Measurements from ENCODE around the gene RASA2.

Gene RASA2

DNA sequence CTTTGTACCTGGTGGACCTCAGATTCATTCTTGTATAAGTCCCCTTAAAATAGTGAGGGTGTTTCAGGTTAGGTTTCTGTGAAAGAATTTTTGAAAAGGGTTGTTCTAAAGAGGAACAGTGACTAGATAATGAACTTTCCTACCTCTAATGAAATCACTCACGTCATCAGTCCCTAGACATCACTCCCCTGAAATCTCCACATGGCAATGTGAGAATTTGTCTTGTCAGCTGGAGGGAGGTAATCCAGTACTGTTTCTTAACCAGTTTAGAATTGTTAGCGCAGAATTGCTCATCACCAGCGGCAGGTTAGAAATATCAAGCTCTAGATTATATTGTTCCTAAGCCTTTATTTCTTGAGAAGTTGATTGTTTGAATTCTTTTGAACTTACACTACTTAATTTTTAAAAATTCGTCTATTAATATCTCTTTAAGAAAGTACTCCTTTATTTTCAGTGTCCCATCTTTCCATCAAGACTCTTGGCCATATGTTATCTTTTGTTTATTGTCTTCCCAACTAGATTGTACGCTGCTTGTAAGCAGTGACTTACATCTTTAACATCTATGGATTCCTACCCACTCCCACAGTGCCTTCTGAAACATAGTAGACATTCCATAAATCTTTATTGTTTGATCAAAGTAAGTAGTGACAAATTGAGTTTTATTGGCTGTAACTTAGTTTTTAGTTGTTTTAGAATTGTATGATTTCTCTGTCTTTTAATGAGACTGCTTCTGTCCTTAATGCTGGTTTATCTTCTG is 52.8 kb downstream of the RASA2 start:
- no peak overlapping the region for H3K4me3 ChIP-seq (ENCODE audit: low read depth in 1 of 2, low read length in 2 of 2)
- no peak overlapping the region for H3K27ac ChIP-seq (ENCODE audit: low read length)
- H3K36me3 ChIP-seq (ENCODE audit: control insufficient read depth in 1 of 2, insufficient read depth in 2 of 2, low read length in 2 of 2) = peaks cover 0 to 27% of the 10 kb centered on the region in 2 donors
- no peaks in the 10 kb centered on the region for H3K27me3 ChIP-seq (ENCODE audit: low read depth, low read length)
- H3K9me3 ChIP-seq (ENCODE audit: control insufficient read depth in 1 of 2, low read length in 2 of 2) = peaks cover 3 to 5% of the 10 kb centered on the region in 2 donors
- H3K4me1 ChIP-seq (ENCODE audit: control insufficient read depth in 1 of 2, insufficient read depth in 2 of 2, low read length in 2 of 2) = no peaks in the 10 kb centered on the region

GRCh38 chr3:141540531-141540930 is 53.7 kb downstream of the RASA2 start:
- Histone ChIP-seq H3K36me3 (ENCODE audit: control insufficient read depth in 1 of 2, insufficient read depth in 2 of 2, low read length in 2 of 2) (peaks cover 0 to 26% of the 10 kb centered on the region in 2 donors), H3K4me3 (ENCODE audit: low read depth in 1 of 2, low read length in 2 of 2) (no peak overlapping the region), H3K4me1 (ENCODE audit: control insufficient read depth in 1 of 2, insufficient read depth in 2 of 2, low read length in 2 of 2) (no peaks in the 10 kb centered on the region)

DNA sequence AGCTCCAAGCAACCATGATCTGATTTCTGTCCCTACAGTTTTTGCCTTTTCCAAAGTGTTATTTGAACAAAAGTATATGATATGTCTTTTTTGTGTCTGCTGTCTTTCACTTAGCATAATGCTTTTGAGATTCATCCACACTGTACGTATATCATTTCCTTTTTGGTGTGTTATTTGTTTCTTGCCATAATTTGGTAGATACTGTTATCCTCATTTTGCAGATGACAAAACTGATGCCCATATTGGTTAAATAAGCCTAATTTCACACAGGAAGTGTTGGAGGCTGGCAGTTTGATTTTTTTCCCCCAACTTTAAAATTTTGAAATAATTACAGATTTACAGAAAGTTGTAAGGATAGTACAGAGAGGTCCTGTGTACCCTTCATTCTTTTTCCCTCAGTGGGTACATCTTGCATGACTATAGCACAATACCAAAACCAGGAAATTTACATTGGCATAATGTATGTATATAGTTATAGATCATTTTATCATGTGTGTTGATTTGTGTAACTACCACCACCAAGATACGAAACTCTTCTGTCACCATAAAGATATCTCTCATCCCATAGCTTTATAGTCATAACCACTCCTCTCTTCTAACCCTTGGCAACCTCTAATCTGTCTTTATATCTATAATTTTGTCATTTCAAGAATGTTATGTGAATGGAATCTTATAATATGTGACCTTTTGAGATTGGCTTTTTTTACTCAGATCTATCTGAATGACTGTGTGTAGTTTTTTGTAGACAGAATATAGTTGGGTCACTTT is 55.6 kb downstream of the RASA2 start:
- no peak overlapping the region for H3K4me3 ChIP-seq (ENCODE audit: low read depth in 1 of 2, low read length in 2 of 2)
- H3K27ac ChIP-seq (ENCODE audit: low read length) = no peak overlapping the region
- H3K27me3 ChIP-seq (ENCODE audit: low read depth, low read length) = no peaks in the 10 kb centered on the region
- H3K9me3 ChIP-seq (ENCODE audit: control insufficient read depth in 1 of 2, low read length in 2 of 2) = peaks cover 5 to 7% of the 10 kb centered on the region in 2 donors
- H3K36me3 ChIP-seq (ENCODE audit: control insufficient read depth in 1 of 2, insufficient read depth in 2 of 2, low read length in 2 of 2) = peaks cover 0 to 20% of the 10 kb centered on the region in 2 donors
- no peaks in the 10 kb centered on the region for H3K4me1 ChIP-seq (ENCODE audit: control insufficient read depth in 1 of 2, insufficient read depth in 2 of 2, low read length in 2 of 2)

More at GRCh38 chr3:141540531-141540930, 53.7 kb downstream of the RASA2 start:
- H3K27ac ChIP-seq (ENCODE audit: low read length) = no peak overlapping the region
- peaks cover 3 to 5% of the 10 kb centered on the region in 2 donors for H3K9me3 ChIP-seq (ENCODE audit: control insufficient read depth in 1 of 2, low read length in 2 of 2)
- H3K27me3 ChIP-seq (ENCODE audit: low read depth, low read length) = no peaks in the 10 kb centered on the region

GRCh38 chr3:141542989-141543388 is 56.2 kb downstream of the RASA2 start:
- no peak overlapping the region for H3K4me3 ChIP-seq (ENCODE audit: low read depth in 1 of 2, low read length in 2 of 2)
- no peak overlapping the region for H3K27ac ChIP-seq (ENCODE audit: low read length)
- H3K27me3 ChIP-seq (ENCODE audit: low read depth, low read length) = no peaks in the 10 kb centered on the region
- no peaks in the 10 kb centered on the region for H3K4me1 ChIP-seq (ENCODE audit: control insufficient read depth in 1 of 2, insufficient read depth in 2 of 2, low read length in 2 of 2)
- peaks cover 5 to 7% of the 10 kb centered on the region in 2 donors for H3K9me3 ChIP-seq (ENCODE audit: control insufficient read depth in 1 of 2, low read length in 2 of 2)
- H3K36me3 ChIP-seq (ENCODE audit: control insufficient read depth in 1 of 2, insufficient read depth in 2 of 2, low read length in 2 of 2) = peaks cover 0 to 20% of the 10 kb centered on the region in 2 donors

DNA sequence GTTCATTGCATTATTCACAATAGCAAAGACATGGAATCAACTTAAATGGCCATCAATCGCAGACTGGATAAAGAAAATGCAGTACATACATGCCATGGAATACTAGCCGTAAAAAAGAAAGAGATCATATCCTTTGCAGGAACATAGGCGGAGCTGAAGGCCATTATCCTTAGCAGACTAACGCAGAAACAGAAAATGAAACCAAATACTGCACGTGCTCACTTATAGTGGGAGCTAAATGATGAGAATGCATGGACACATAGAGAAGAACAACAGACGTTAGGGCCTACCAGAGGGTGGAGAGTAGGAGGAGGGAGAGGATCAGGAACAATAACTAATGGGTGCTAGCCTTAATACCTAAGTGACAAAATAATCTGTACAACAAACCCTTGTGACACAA is 57.9 kb downstream of the RASA2 start:
- Histone ChIP-seq H3K27ac (ENCODE audit: low read length) (no peak overlapping the region), H3K36me3 (ENCODE audit: control insufficient read depth in 1 of 2, insufficient read depth in 2 of 2, low read length in 2 of 2) (peaks cover 0 to 20% of the 10 kb centered on the region in 2 donors)

GRCh38 chr3:141546081-141546480 is 59.3 kb downstream of the RASA2 start:
- Histone ChIP-seq H3K27me3 (ENCODE audit: low read depth, low read length) (no peaks in the 10 kb centered on the region), H3K36me3 (ENCODE audit: control insufficient read depth in 1 of 2, insufficient read depth in 2 of 2, low read length in 2 of 2) (peaks cover 3 to 30% of the 10 kb centered on the region in 2 donors), H3K27ac (ENCODE audit: low read length) (no peak overlapping the region), H3K4me1 (ENCODE audit: control insufficient read depth in 1 of 2, insufficient read depth in 2 of 2, low read length in 2 of 2) (no peaks in the 10 kb centered on the region), H3K4me3 (ENCODE audit: low read depth in 1 of 2, low read length in 2 of 2) (no peak overlapping the region), H3K9me3 (ENCODE audit: control insufficient read depth in 1 of 2, low read length in 2 of 2) (peaks cover 5 to 7% of the 10 kb centered on the region in 2 donors)

More for the DNA sequence above, 57.9 kb downstream of the RASA2 start:
- Histone ChIP-seq H3K4me3 (ENCODE audit: low read depth in 1 of 2, low read length in 2 of 2) (peak overlapping the region in 1 of 2 donors; percentile 11), H3K9me3 (ENCODE audit: control insufficient read depth in 1 of 2, low read length in 2 of 2) (peaks cover 5 to 7% of the 10 kb centered on the region in 2 donors), H3K27me3 (ENCODE audit: low read depth, low read length) (no peaks in the 10 kb centered on the region), H3K4me1 (ENCODE audit: control insufficient read depth in 1 of 2, insufficient read depth in 2 of 2, low read length in 2 of 2) (no peaks in the 10 kb centered on the region)

DNA sequence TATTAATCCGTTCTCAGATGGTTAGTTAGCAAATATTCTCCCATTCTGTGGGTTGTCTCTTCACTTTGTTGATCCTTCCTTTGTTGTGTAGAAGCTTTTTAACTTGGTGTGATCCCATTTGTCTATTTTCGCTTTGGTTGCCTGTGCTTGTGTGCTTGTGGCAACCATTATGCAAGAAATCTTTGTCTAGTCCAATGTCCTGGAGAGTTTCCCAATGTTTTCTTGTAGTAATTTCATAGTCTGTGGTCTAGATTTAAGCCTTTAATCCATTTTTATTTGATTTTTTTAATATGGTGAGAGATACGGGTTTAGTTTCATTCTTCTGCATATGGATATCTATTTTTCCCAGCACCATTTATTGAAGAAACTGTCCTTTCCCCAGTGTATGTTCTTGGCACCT is 59.8 kb downstream of the RASA2 start:
- no peaks in the 10 kb centered on the region for H3K27me3 ChIP-seq (ENCODE audit: low read depth, low read length)
- H3K4me3 ChIP-seq (ENCODE audit: low read depth in 1 of 2, low read length in 2 of 2) = no peak overlapping the region
- peaks cover 5 to 7% of the 10 kb centered on the region in 2 donors for H3K9me3 ChIP-seq (ENCODE audit: control insufficient read depth in 1 of 2, low read length in 2 of 2)
- no peaks in the 10 kb centered on the region for H3K4me1 ChIP-seq (ENCODE audit: control insufficient read depth in 1 of 2, insufficient read depth in 2 of 2, low read length in 2 of 2)
- peaks cover 3 to 35% of the 10 kb centered on the region in 2 donors for H3K36me3 ChIP-seq (ENCODE audit: control insufficient read depth in 1 of 2, insufficient read depth in 2 of 2, low read length in 2 of 2)
- H3K27ac ChIP-seq (ENCODE audit: low read length) = no peak overlapping the region

DNA sequence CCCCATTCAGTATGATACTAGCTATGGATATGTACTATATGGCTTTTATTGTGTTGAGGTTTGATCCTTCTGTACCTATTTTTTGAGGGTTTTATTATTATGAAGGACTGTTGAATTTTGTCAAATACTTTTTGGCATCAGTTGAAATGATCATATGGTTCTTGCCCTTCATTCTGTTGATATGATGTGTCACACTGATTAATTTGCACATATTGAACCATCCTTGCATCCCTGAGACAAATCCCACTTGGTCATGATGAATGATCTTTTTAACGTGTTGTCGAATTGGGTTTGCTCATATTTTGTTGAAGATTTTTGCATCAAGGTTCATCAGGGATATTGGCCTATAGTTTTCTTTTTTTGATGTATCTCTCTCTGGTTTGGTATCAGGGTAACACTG is 61.0 kb downstream of the RASA2 start:
- no peak overlapping the region for H3K4me3 ChIP-seq (ENCODE audit: low read depth in 1 of 2, low read length in 2 of 2)
- H3K36me3 ChIP-seq (ENCODE audit: control insufficient read depth in 1 of 2, insufficient read depth in 2 of 2, low read length in 2 of 2) = peaks cover 3 to 32% of the 10 kb centered on the region in 2 donors
- H3K4me1 ChIP-seq (ENCODE audit: control insufficient read depth in 1 of 2, insufficient read depth in 2 of 2, low read length in 2 of 2) = no peaks in the 10 kb centered on the region
- H3K27me3 ChIP-seq (ENCODE audit: low read depth, low read length) = no peaks in the 10 kb centered on the region
- no peak overlapping the region for H3K27ac ChIP-seq (ENCODE audit: low read length)
- peaks cover 5 to 7% of the 10 kb centered on the region in 2 donors for H3K9me3 ChIP-seq (ENCODE audit: control insufficient read depth in 1 of 2, low read length in 2 of 2)

DNA sequence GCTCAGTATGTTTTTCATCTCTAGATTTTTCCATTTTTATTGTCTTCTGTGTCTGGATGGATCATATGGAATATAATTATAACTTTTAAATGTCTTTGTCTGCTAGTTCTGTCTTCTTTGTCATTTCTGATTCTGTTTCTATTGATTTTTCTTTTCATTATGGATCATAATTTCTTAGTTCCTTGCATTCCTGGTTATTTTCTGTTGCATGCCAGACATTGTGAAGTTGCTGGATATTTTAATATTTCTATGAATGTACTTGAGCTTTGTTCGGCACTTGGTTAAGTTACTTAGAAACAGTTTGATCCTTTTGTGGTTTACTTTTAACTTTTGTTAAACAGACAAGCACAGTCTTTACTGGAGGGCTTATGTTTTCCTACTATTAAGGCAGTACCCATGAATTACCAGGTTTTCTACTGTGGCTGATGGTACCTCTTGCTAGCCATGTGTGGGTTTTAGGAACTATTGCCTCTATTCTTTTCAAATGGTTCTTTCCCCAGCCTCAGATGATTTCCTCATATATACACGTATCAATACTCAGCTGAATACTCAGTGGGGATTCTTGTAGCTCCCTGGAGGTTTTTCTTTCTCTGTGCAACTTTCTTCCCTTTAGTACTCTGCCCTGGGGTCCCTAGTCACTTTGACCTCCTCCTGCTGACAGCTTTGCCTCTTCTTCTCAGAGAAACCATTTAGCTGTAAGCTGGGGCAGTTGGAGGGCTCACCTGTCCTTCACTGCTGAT is 64.3 kb downstream of the RASA2 start:
- Histone ChIP-seq H3K9me3 (ENCODE audit: control insufficient read depth in 1 of 2, low read length in 2 of 2) (peaks cover 0 to 4% of the 10 kb centered on the region in 2 donors), H3K4me3 (ENCODE audit: low read depth in 1 of 2, low read length in 2 of 2) (no peak overlapping the region), H3K27me3 (ENCODE audit: low read depth, low read length) (no peaks in the 10 kb centered on the region), H3K4me1 (ENCODE audit: control insufficient read depth in 1 of 2, insufficient read depth in 2 of 2, low read length in 2 of 2) (no peaks in the 10 kb centered on the region), H3K27ac (ENCODE audit: low read length) (no peak overlapping the region), H3K36me3 (ENCODE audit: control insufficient read depth in 1 of 2, insufficient read depth in 2 of 2, low read length in 2 of 2) (peaks cover 3 to 17% of the 10 kb centered on the region in 2 donors)

- Histone ChIP-seq H3K36me3 (ENCODE audit: control insufficient read depth in 1 of 2, insufficient read depth in 2 of 2, low read length in 2 of 2) (peaks cover 3 to 23% of the 10 kb centered on the region in 2 donors), H3K9me3 (ENCODE audit: control insufficient read depth in 1 of 2, low read length in 2 of 2) (no peaks in the 10 kb centered on the region), H3K27me3 (ENCODE audit: low read depth, low read length) (no peaks in the 10 kb centered on the region), H3K4me1 (ENCODE audit: control insufficient read depth in 1 of 2, insufficient read depth in 2 of 2, low read length in 2 of 2) (peaks cover 0 to 6% of the 10 kb centered on the region in 2 donors), H3K4me3 (ENCODE audit: low read depth in 1 of 2, low read length in 2 of 2) (no peak overlapping the region), H3K27ac (ENCODE audit: low read length) (no peak overlapping the region)
These were observed 65.7 kb downstream of the RASA2 start for GRCh38 chr3:141552440-141552991.

DNA sequence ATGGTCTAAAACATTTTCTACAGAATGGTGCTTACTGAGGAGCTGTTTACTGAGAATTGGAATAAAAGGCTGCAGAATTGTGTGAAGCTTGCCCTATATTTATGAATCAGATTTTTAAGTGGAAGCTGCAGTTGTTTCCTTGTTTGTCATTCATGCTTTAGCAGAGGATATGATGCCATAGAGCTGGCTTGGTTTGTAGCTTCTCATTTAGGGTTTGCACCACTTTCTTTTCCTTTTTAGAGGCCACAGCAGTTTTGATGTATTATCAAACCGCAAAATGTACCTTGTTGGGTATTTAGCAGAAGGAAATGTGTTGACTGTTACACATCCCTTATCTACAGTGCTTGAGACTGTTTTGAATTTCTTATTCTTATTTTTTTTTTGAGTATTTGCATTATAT is 66.2 kb downstream of the RASA2 start:
- Histone ChIP-seq H3K4me3 (ENCODE audit: low read depth in 1 of 2, low read length in 2 of 2) (no peak overlapping the region), H3K4me1 (ENCODE audit: control insufficient read depth in 1 of 2, insufficient read depth in 2 of 2, low read length in 2 of 2) (peaks cover 0 to 9% of the 10 kb centered on the region in 2 donors), H3K27me3 (ENCODE audit: low read depth, low read length) (no peaks in the 10 kb centered on the region), H3K36me3 (ENCODE audit: control insufficient read depth in 1 of 2, insufficient read depth in 2 of 2, low read length in 2 of 2) (peaks cover 3 to 23% of the 10 kb centered on the region in 2 donors), H3K9me3 (ENCODE audit: control insufficient read depth in 1 of 2, low read length in 2 of 2) (no peaks in the 10 kb centered on the region), H3K27ac (ENCODE audit: low read length) (no peak overlapping the region)
